MCF 10A (cell line): ENCODE measurements around the gene GLI2. TPM values are rescaled to one million over a fixed set of nuclear protein-coding genes. Genes with fewer than 3 reads are reported as not detected.

Source experiments
- BruUV-seq: library from RNA; stranded (reverse); fragments of 400-500 nt; replicated peaks from 2 replicates; lab custom pipeline; 2021; lab: Mats Ljungman, UMichigan
- CTCF ChIA-PET: fragments of 300-600 bp; sonication (Branson Sonifier 250); formaldehyde crosslinking; extraction: SDS; loops from one replicate; lab custom pipeline; 2021; ENCODE audit warnings: antibody characterized with exemption, inconsistent platforms; lab: Yijun Ruan, JAX
- POLR2A ChIA-PET: fragments of 300-600, 350-650 bp; sonication (Branson Sonifier 250); formaldehyde crosslinking; extraction: SDS; loops from one replicate; lab custom pipeline; 2020; ENCODE audit warnings: antibody characterized with exemption, inconsistent platforms; lab: Yijun Ruan, JAX
- DNase-seq: peaks from one replicate; pipeline ENCODE4 v3.0.0-alpha.2; 2018; ENCODE audit not compliant: unreplicated experiment
- H3K27ac Mint-ChIP-seq: one replicate; pipeline ENCODE4 v1.8.0; 2022; ENCODE audit warnings: mild to moderate bottlenecking, low read depth, mixed read lengths; ENCODE audit not compliant: unreplicated experiment
- H3K27me3 Mint-ChIP-seq: one replicate; pipeline ENCODE4 v1.8.0; 2022; ENCODE audit warnings: mixed read lengths; ENCODE audit not compliant: insufficient read depth, unreplicated experiment
- H3K36me3 Mint-ChIP-seq: one replicate; pipeline ENCODE4 v1.8.0; 2022; ENCODE audit warnings: mild to moderate bottlenecking, moderate library complexity, mixed read lengths; ENCODE audit not compliant: insufficient read depth, unreplicated experiment
- H3K4me1 Mint-ChIP-seq: one replicate; pipeline ENCODE4 v1.8.0; 2022; ENCODE audit warnings: mixed read lengths; ENCODE audit not compliant: insufficient read depth, unreplicated experiment
- H3K4me3 Mint-ChIP-seq: one replicate; pipeline ENCODE4 v1.8.0; 2022; ENCODE audit warnings: mild to moderate bottlenecking, moderate library complexity, mixed read lengths; ENCODE audit not compliant: unreplicated experiment
- H3K9me3 Mint-ChIP-seq: one replicate; pipeline ENCODE4 v1.8.0; 2022; ENCODE audit warnings: mixed read lengths; ENCODE audit not compliant: unreplicated experiment
- intact Hi-C: fragments of 100-400 bp; cut with micrococcal nuclease; formaldehyde crosslinking; loops from 2 replicates; pipeline ENCODE4 v1.14.1; 2022
- total RNA-seq: library from RNA; stranded (reverse); gene quantifications from 2 replicates; pipeline ENCODE4 v1.2.3, GENCODE V29; 2022
- TF ChIP-seq, protein P1 (sequence below): fragments of 200-600 bp; IDR thresholded peaks from one replicate; pipeline ENCODE4 v1.8.0; 2022; ENCODE audit warnings: antibody characterized with exemption, mild to moderate bottlenecking; ENCODE audit not compliant: unreplicated experiment

The GLI2 gene
- total RNA-seq, 1 experiment from 2014 or later = 0.61 TPM

- intact Hi-C loops = no loop called here
- no peak overlapping the region for H3K4me3 Mint-ChIP-seq
- peaks cover 58% of the 10 kb centered on the region for H3K27me3 Mint-ChIP-seq
- DNase-seq = no peak
- TF ChIP-seq, protein P1, sequence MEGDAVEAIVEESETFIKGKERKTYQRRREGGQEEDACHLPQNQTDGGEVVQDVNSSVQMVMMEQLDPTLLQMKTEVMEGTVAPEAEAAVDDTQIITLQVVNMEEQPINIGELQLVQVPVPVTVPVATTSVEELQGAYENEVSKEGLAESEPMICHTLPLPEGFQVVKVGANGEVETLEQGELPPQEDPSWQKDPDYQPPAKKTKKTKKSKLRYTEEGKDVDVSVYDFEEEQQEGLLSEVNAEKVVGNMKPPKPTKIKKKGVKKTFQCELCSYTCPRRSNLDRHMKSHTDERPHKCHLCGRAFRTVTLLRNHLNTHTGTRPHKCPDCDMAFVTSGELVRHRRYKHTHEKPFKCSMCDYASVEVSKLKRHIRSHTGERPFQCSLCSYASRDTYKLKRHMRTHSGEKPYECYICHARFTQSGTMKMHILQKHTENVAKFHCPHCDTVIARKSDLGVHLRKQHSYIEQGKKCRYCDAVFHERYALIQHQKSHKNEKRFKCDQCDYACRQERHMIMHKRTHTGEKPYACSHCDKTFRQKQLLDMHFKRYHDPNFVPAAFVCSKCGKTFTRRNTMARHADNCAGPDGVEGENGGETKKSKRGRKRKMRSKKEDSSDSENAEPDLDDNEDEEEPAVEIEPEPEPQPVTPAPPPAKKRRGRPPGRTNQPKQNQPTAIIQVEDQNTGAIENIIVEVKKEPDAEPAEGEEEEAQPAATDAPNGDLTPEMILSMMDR = no peak
- BruUV-seq = no TSS peak
- no peaks in the 10 kb centered on the region for H3K9me3 Mint-ChIP-seq
- no peaks in the 10 kb centered on the region for H3K4me1 Mint-ChIP-seq
- H3K27ac Mint-ChIP-seq = no peak overlapping the region
- ChIA-PET POLR2A (no interaction called here), CTCF (no interaction called here)
- H3K36me3 Mint-ChIP-seq = no peaks in the 10 kb centered on the region
These were observed 6.2 kb downstream of the GLI2 start for GRCh38 chr2:120741571-120742561.

DNA sequence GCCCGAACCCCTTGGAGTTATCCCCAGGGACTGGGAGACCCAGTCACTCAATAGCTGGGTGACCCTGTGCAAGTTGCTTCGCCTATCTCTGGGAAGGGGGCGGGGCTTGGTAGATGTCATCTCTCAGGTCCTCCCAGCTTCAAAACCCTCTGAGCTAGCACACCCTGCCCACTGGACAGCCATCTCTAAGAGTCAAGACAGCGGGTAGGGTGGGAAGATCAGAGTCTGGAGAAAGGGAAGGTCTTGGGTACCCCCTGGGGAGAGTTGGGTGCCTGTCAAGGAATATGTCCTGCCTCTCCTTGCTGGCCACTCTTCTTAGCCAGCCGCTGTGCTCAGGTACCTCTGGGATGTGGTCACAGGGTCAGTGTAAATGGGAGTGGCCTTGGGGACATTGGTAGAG, 8.0 kb downstream of the GLI2 start:
- ChIA-PET CTCF (interaction anchor here (0.7 to 1.0 kb wide), 3 partner anchors 48 to 372 kb away, joined by 3 to 5 read pairs (median 3); no protein-coding TSS in a partner anchor), POLR2A (no interaction called here)
- Mint-ChIP-seq H3K9me3 (no peaks in the 10 kb centered on the region), H3K4me3 (no peak overlapping the region), H3K27me3 (peaks cover 41% of the 10 kb centered on the region), H3K4me1 (no peaks in the 10 kb centered on the region), H3K36me3 (no peaks in the 10 kb centered on the region), H3K27ac (no peak overlapping the region)
- no peak for DNase-seq
- BruUV-seq = no TSS peak
- TF ChIP-seq, protein P1 = no peak
- intact Hi-C loops = no loop called here

- TF ChIP-seq, protein P1 = no peak
- intact Hi-C loops = no loop called here
- no peaks in the 10 kb centered on the region for H3K36me3 Mint-ChIP-seq
- no peak for DNase-seq
- ChIA-PET CTCF (interaction anchor here (0.6 to 1.0 kb wide), 2 partner anchors 58 to 599 kb away, joined by 3 read pairs; no protein-coding TSS in a partner anchor), POLR2A (no interaction called here)
- BruUV-seq = no TSS peak
- no peak overlapping the region for H3K27ac Mint-ChIP-seq
- H3K4me3 Mint-ChIP-seq = no peak overlapping the region
- H3K27me3 Mint-ChIP-seq = peaks cover 29% of the 10 kb centered on the region
- no peaks in the 10 kb centered on the region for H3K9me3 Mint-ChIP-seq
- H3K4me1 Mint-ChIP-seq = no peaks in the 10 kb centered on the region
These were observed 9.1 kb downstream of the GLI2 start for GRCh38 chr2:120744817-120745216.

GRCh38 chr2:120745420-120746111, 9.9 kb downstream of the GLI2 start:
- TF ChIP-seq, protein P1 = no peak
- BruUV-seq = no TSS peak
- no peaks in the 10 kb centered on the region for H3K4me1 Mint-ChIP-seq
- no peak overlapping the region for H3K27ac Mint-ChIP-seq
- intact Hi-C loops = no loop called here
- CTCF ChIA-PET = no interaction called here
- H3K36me3 Mint-ChIP-seq = no peaks in the 10 kb centered on the region
- H3K9me3 Mint-ChIP-seq = no peaks in the 10 kb centered on the region
- DNase-seq = no peak
- H3K27me3 Mint-ChIP-seq = peaks cover 22% of the 10 kb centered on the region
- POLR2A ChIA-PET = no interaction called here
- no peak overlapping the region for H3K4me3 Mint-ChIP-seq
